SU-DHL-6 (cell line): ENCODE results near the gene CAMK1D.

Experiments
- H2AFZ ChIP-seq: fragments of 200-600 bp; sonication (generic); 2 replicates; pipeline ENCODE4 v1.6.1; 2014; ENCODE audit warnings: low read depth, mild to moderate bottlenecking, moderate library complexity, mixed read lengths, antibody characterized with exemption, low read length; ENCODE audit not compliant: severe bottlenecking
- H3F3A ChIP-seq: fragments of 200-600 bp; shearing (Covaris generic); 2 replicates; pipeline ENCODE4 v1.6.0; 2016; ENCODE audit warnings: antibody characterized with exemption, mild to moderate bottlenecking; ENCODE audit not compliant: insufficient read depth
- H3K27ac ChIP-seq: fragments of 200-600 bp; sonication (generic); 2 replicates; pipeline ENCODE4 v1.5.1; 2016; ENCODE audit warnings: low read depth, mild to moderate bottlenecking, low read length, moderate library complexity, mixed read lengths
- H3K27me3 ChIP-seq: fragments of 200-600 bp; sonication (generic), shearing (Covaris generic); 2 replicates; pipeline ENCODE4 v1.6.0; 2014; ENCODE audit warnings: mild to moderate bottlenecking, low read length
- H3K36me3 ChIP-seq: fragments of 200-600 bp; sonication (generic); 2 replicates; pipeline ENCODE4 v1.6.1; 2014; ENCODE audit warnings: mild to moderate bottlenecking, low read length, mixed read lengths
- H3K4me2 ChIP-seq: fragments of 300-600, 200-600 bp; shearing (Covaris generic), sonication (generic); 2 replicates; pipeline ENCODE4 v1.6.0; 2014; ENCODE audit warnings: low read length, low read depth, mild to moderate bottlenecking; ENCODE audit not compliant: poor library complexity, severe bottlenecking
- H3K4me3 ChIP-seq: fragments of 200-600 bp; sonication (generic); 2 replicates; pipeline ENCODE4 v1.5.1; 2014; ENCODE audit warnings: antibody characterized with exemption, low read length, mild to moderate bottlenecking, mixed read lengths; ENCODE audit not compliant: insufficient read depth, poor library complexity, severe bottlenecking
- H3K79me2 ChIP-seq: fragments of 200-600 bp; sonication (generic); 2 replicates; pipeline ENCODE4 v1.6.1; 2014; ENCODE audit warnings: mild to moderate bottlenecking, low read length, moderate library complexity; ENCODE audit not compliant: insufficient read depth
- H3K9ac ChIP-seq: fragments of 200-600 bp; sonication (generic); 2 replicates; pipeline ENCODE4 v1.7.0; 2014; ENCODE audit warnings: mild to moderate bottlenecking, low read length
- H3K9me2 ChIP-seq: fragments of 200-600 bp; sonication (generic); replicated peaks from 2 replicates; pipeline ENCODE4 v1.6.1; 2014; ENCODE audit warnings: low read length; ENCODE audit not compliant: insufficient read depth
- H3K9me3 ChIP-seq: fragments of 200-600 bp; sonication (generic); 2 replicates; pipeline ENCODE4 v1.6.1; 2014; ENCODE audit warnings: low read length, mixed read lengths; ENCODE audit not compliant: insufficient read depth
- H4K20me1 ChIP-seq: fragments of 200-600 bp; sonication (generic); 2 replicates; pipeline ENCODE4 v1.6.1; 2014; ENCODE audit warnings: low read depth, mild to moderate bottlenecking, antibody characterized with exemption, low read length, moderate library complexity, mixed read lengths
- EZH2phosphoT487 ChIP-seq: fragments of 200-600 bp; sonication (generic), shearing (Covaris generic); conservative IDR thresholded peaks from 2 replicates; pipeline ENCODE4 v1.6.1; 2018; ENCODE audit warnings: mild to moderate bottlenecking, antibody characterized with exemption, low read length, moderate library complexity, mixed read lengths
- TF ChIP-seq, protein P1 (sequence below): fragments of 200-600 bp; sonication (generic); IDR thresholded peaks from one replicate; pipeline ENCODE4 v1.5.1; 2017; ENCODE audit warnings: antibody characterized with exemption, mild to moderate bottlenecking, low read length, moderate library complexity; ENCODE audit not compliant: insufficient read depth, poor library complexity, severe bottlenecking

Gene CAMK1D

DNA sequence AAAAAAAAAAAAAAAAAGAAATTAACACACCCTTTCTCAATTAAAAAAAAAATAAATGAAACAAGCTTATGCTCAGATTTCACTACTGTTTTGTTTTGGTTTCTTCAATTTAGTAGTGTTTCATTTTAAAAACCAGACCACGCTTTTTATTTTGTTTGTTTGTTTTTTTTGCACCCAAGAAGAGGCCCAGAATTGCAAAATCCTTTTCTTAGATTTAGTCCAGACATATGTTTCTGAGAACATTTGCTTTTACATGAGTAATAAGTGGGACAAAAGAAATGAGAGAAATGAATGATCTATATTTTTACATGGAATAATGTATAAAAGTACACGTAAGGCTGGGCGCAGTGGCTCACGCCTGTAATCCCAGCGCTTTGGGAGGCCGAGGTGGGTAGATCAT, 34.5 kb upstream of the CAMK1D start:
- Histone ChIP-seq H3K9me2 (no peaks in the 10 kb centered on the region), H3K27ac (no peak overlapping the region), H3K9ac (no peak overlapping the region), H4K20me1 (no peaks in the 10 kb centered on the region), H2AFZ (no peak overlapping the region), H3K27me3 (no peaks in the 10 kb centered on the region), H3K4me3 (no peak overlapping the region), H3K79me2 (no peaks in the 10 kb centered on the region), H3K4me2 (no peak overlapping the region), H3F3A (no peaks in the 10 kb centered on the region), H3K36me3 (no peaks in the 10 kb centered on the region), H3K9me3 (no peaks in the 10 kb centered on the region)
- TF ChIP-seq, protein P1, sequence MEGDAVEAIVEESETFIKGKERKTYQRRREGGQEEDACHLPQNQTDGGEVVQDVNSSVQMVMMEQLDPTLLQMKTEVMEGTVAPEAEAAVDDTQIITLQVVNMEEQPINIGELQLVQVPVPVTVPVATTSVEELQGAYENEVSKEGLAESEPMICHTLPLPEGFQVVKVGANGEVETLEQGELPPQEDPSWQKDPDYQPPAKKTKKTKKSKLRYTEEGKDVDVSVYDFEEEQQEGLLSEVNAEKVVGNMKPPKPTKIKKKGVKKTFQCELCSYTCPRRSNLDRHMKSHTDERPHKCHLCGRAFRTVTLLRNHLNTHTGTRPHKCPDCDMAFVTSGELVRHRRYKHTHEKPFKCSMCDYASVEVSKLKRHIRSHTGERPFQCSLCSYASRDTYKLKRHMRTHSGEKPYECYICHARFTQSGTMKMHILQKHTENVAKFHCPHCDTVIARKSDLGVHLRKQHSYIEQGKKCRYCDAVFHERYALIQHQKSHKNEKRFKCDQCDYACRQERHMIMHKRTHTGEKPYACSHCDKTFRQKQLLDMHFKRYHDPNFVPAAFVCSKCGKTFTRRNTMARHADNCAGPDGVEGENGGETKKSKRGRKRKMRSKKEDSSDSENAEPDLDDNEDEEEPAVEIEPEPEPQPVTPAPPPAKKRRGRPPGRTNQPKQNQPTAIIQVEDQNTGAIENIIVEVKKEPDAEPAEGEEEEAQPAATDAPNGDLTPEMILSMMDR: no peak
- TF ChIP-seq EZH2phosphoT487: no peak

DNA sequence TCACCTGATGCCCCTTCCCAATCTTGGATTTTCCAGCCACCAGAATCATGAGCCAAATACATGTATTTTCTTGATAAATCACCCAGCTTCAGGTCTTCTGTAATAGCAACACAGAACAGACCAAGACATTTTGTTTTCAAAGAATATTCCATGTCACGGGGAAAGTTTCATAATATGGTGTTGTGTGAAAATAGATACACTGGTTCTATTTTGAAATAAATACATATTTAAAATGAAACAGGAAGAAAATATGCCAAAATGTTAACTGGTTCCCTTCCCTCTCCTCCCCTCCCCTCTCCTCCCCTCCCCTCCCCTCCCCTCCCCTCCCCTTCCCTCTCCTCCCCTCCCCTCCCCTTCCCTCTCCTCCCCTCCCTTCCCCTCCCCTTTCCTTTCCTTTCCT, 30.3 kb upstream of the CAMK1D start:
- Histone ChIP-seq H3K36me3 (no peaks in the 10 kb centered on the region), H3K9ac (no peak overlapping the region), H3K9me2 (no peaks in the 10 kb centered on the region), H3K4me3 (no peak overlapping the region), H3K9me3 (no peaks in the 10 kb centered on the region), H3K79me2 (no peaks in the 10 kb centered on the region), H3K4me2 (no peak overlapping the region), H3K27ac (no peak overlapping the region), H3F3A (no peaks in the 10 kb centered on the region), H4K20me1 (no peaks in the 10 kb centered on the region), H3K27me3 (no peaks in the 10 kb centered on the region), H2AFZ (no peak overlapping the region)
- TF ChIP-seq, protein P1: no peak
- no peak for TF ChIP-seq EZH2phosphoT487

DNA sequence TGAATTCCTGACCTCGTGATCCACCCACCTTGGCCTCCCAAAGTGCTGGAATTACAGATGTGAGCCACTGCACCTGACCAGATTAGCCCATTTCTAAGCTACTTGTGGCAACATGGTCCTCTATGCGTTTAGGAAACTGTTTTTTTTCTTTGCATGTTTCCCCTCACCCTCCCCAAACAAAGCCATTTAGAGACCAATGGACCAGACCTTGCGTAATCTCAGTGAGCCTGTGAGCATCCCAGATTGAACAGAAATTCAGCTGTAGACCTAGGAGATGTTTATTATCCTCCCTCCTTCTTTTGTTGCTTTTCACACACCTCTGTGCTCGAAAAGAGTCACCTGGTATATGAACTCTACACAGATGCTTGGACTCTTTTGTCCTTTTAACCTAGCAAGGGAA, 28.5 kb upstream of the CAMK1D start:
- Histone ChIP-seq H3K9me3 (no peaks in the 10 kb centered on the region), H3K36me3 (no peaks in the 10 kb centered on the region), H3F3A (no peaks in the 10 kb centered on the region), H3K79me2 (no peaks in the 10 kb centered on the region), H3K27ac (no peak overlapping the region), H2AFZ (no peak overlapping the region), H3K9me2 (no peaks in the 10 kb centered on the region), H3K4me3 (no peak overlapping the region), H4K20me1 (no peaks in the 10 kb centered on the region), H3K9ac (no peak overlapping the region), H3K4me2 (no peak overlapping the region), H3K27me3 (no peaks in the 10 kb centered on the region)
- TF ChIP-seq, protein P1: no peak
- no peak for TF ChIP-seq EZH2phosphoT487
